Measurements from ENCODE around the gene TRABD2B.

The TRABD2B gene

GRCh38 chr1:47996406-47997226 lies 569 bp downstream of the TRABD2B start (continued):
- TF ChIP-seq TRIM28 (IDR thresholded peaks at IDR 0.05; ENCODE audit: borderline replicate concordance, low read length) = no peak
- no peak for TF ChIP-seq ZNF792 (tag by site-specific recombination; IDR thresholded peaks at IDR 0.05)
- no peak for TF ChIP-seq ZSCAN5A (tag by site-specific recombination; IDR thresholded peaks at IDR 0.05)
- no peak for TF ChIP-seq ZNF2 (tag by site-specific recombination; IDR thresholded peaks at IDR 0.05)
- TF ChIP-seq ZNF404 (tag by site-specific recombination; IDR thresholded peaks at IDR 0.05) = no peak
- TF ChIP-seq ZNF510 (tag by site-specific recombination; IDR thresholded peaks at IDR 0.05; ENCODE audit: insufficient replicate concordance) = no peak
- peak; percentile 81 for TF ChIP-seq KLF17 (tag by site-specific recombination; IDR thresholded peaks at IDR 0.05)
- peak; percentile 94 for TF ChIP-seq ZBTB17 (tag by site-specific recombination; IDR thresholded peaks at IDR 0.05)
- no peak for TF ChIP-seq BCL6B (tag by site-specific recombination; IDR thresholded peaks at IDR 0.05)
- no peak for TF ChIP-seq HOXA7 (CRISPR knock-in tag; IDR thresholded peaks at IDR 0.05; ENCODE audit: borderline replicate concordance)
- TF ChIP-seq ZNF394 (tag by site-specific recombination; IDR thresholded peaks at IDR 0.05; ENCODE audit: borderline replicate concordance) = no peak
- no peak for TF ChIP-seq ZNF560 (tag by site-specific recombination; IDR thresholded peaks at IDR 0.05; ENCODE audit: borderline replicate concordance)
- TF ChIP-seq ZBTB6 (tag by site-specific recombination; IDR thresholded peaks at IDR 0.05) = peak; percentile 96
- no peak for TF ChIP-seq ZFP69B (tag by site-specific recombination; IDR thresholded peaks at IDR 0.05)
- no peak for TF ChIP-seq ZSCAN16 (tag by site-specific recombination; IDR thresholded peaks at IDR 0.05)
- peak; percentile 75 for TF ChIP-seq GLIS1 (tag by site-specific recombination; IDR thresholded peaks at IDR 0.05)
- TF ChIP-seq ZNF138 (tag by site-specific recombination; IDR thresholded peaks at IDR 0.05; ENCODE audit: borderline replicate concordance) = no peak
- TF ChIP-seq ZNF426 (tag by site-specific recombination; IDR thresholded peaks at IDR 0.05) = no peak
- TF ChIP-seq HIC1 (tag by site-specific recombination; IDR thresholded peaks at IDR 0.05) = peak; percentile 28; the same call in 1 of the 2 replicates
- no peak for TF ChIP-seq ZNF791 (tag by site-specific recombination; IDR thresholded peaks at IDR 0.05)
- TF ChIP-seq ZNF544 (tag by site-specific recombination; IDR thresholded peaks at IDR 0.05) = no peak
- TF ChIP-seq PRDM2 (tag by site-specific recombination; IDR thresholded peaks at IDR 0.05; ENCODE audit: borderline replicate concordance) = no peak
- no peak for TF ChIP-seq ZNF292 (tag by site-specific recombination; IDR thresholded peaks at IDR 0.05; ENCODE audit: borderline replicate concordance, low read depth)
- TF ChIP-seq ZNF121 (tag by site-specific recombination; IDR thresholded peaks at IDR 0.05) = no peak
- TF ChIP-seq ZNF335 (tag by site-specific recombination; conservative IDR thresholded peaks at IDR 0.05) = peak; percentile 91
